NT2/D1 (cell line): Measurements from ENCODE around the gene TRIM46.

ENCODE experiments used
- DNase-seq: peaks from one replicate; pipeline ENCODE4 v3.0.0-alpha.2; 2011; ENCODE audit warnings: low read depth, low spot score
- H3K27me3 ChIP-seq: 2 replicates; pipeline ENCODE4 v1.6.0; 2011; ENCODE audit warnings: mild to moderate bottlenecking; ENCODE audit not compliant: insufficient read length, insufficient read depth
- H3K36me3 ChIP-seq: 2 replicates; pipeline ENCODE4 v1.6.1; 2011; ENCODE audit warnings: mild to moderate bottlenecking, low read length, mixed read lengths; ENCODE audit not compliant: insufficient read depth, insufficient read length
- H3K4me1 ChIP-seq: 2 replicates; pipeline ENCODE4 v1.5.1; 2011; ENCODE audit not compliant: insufficient read depth, insufficient read length
- H3K4me3 ChIP-seq: 2 replicates; pipeline ENCODE4 v1.5.1; 2011; ENCODE audit warnings: low read depth; ENCODE audit not compliant: insufficient read length
- H3K9ac ChIP-seq: 2 replicates; pipeline ENCODE4 v1.6.0; 2011; ENCODE audit warnings: low read depth; ENCODE audit not compliant: insufficient read length
- H3K9me3 ChIP-seq: 2 replicates; pipeline ENCODE4 v1.5.1; 2011; ENCODE audit warnings: mild to moderate bottlenecking, low read length; ENCODE audit not compliant: insufficient read depth
- SUZ12 ChIP-seq: IDR thresholded peaks from 2 replicates; pipeline ENCODE4 v1.6.1; 2011; ENCODE audit not compliant: insufficient read length, insufficient read depth; ENCODE audit errors: extremely low read depth
- YY1 ChIP-seq: IDR thresholded peaks from 2 replicates; pipeline ENCODE4 v1.6.1; 2011; ENCODE audit not compliant: insufficient read length, insufficient read depth
- ZNF274 ChIP-seq: IDR thresholded peaks from 2 replicates; pipeline ENCODE4 v1.6.1; 2011; ENCODE audit warnings: mild to moderate bottlenecking, low read depth, low read length

TRIM46 gene

GRCh38 chr1:155202731-155203515 is 29.3 kb downstream of the TRIM46 start:
- Histone ChIP-seq H3K4me1 (peaks cover 11% of the 10 kb centered on the region), H3K27me3 (no peaks in the 10 kb centered on the region), H3K36me3 (peaks cover 76% of the 10 kb centered on the region), H3K9ac (no peak overlapping the region), H3K9me3 (no peaks in the 10 kb centered on the region), H3K4me3 (no peak overlapping the region)
- TF ChIP-seq YY1: no peak
- TF ChIP-seq ZNF274: no peak
- TF ChIP-seq SUZ12: no peak
- no peak for DNase-seq

- TF ChIP-seq YY1: no peak
- no peak for TF ChIP-seq ZNF274
- no peak for TF ChIP-seq SUZ12
- Histone ChIP-seq H3K4me1 (peaks cover 6% of the 10 kb centered on the region), H3K9ac (no peak overlapping the region), H3K36me3 (peaks cover 59% of the 10 kb centered on the region), H3K4me3 (no peak overlapping the region), H3K27me3 (no peaks in the 10 kb centered on the region), H3K9me3 (no peaks in the 10 kb centered on the region)
- DNase-seq: no peak
These were observed 31.4 kb downstream of the TRIM46 start for GRCh38 chr1:155205035-155205434.

- Histone ChIP-seq H3K4me3 (no peak overlapping the region), H3K9me3 (no peaks in the 10 kb centered on the region), H3K27me3 (no peaks in the 10 kb centered on the region), H3K4me1 (peaks cover 2% of the 10 kb centered on the region), H3K36me3 (peaks cover 59% of the 10 kb centered on the region), H3K9ac (no peak overlapping the region)
- no peak for TF ChIP-seq YY1
- DNase-seq: no peak
These were observed 32.4 kb downstream of the TRIM46 start for GRCh38 chr1:155205969-155206593.

GRCh38 chr1:155206891-155207805 is 33.5 kb downstream of the TRIM46 start:
- peak; percentile 85 for DNase-seq
- TF ChIP-seq SUZ12: no peak
- TF ChIP-seq ZNF274: no peak
- TF ChIP-seq YY1: no peak
- peaks cover 2% of the 10 kb centered on the region for H3K4me1 ChIP-seq
- peaks cover 59% of the 10 kb centered on the region for H3K36me3 ChIP-seq
- no peaks in the 10 kb centered on the region for H3K27me3 ChIP-seq
- H3K9ac ChIP-seq: peak overlapping the region; percentile 95
- H3K9me3 ChIP-seq: no peaks in the 10 kb centered on the region
- H3K4me3 ChIP-seq: peak overlapping the region; percentile 88

GRCh38 chr1:155207806-155208540 is 34.3 kb downstream of the TRIM46 start, which contains the start of gene THBS3:
Gene THBS3, minus strand, starts transcription at chr1:155207897. Its CDS starts 21 bp downstream, at chr1:155207876.
- Histone ChIP-seq H3K9me3 (no peaks in the 10 kb centered on the region), H3K9ac (peak within 1 kb of the TSS; percentile 95), H3K4me3 (peak within 1 kb of the TSS; percentile 88), H3K4me1 (peaks cover 2% of the 10 kb centered on the region), H3K27me3 (no peaks in the 10 kb centered on the region), H3K36me3 (peaks cover 53% of the 10 kb centered on the region)
- TF ChIP-seq YY1: no peak
- TF ChIP-seq SUZ12: no peak
- DNase-seq: peak; percentile 78

- DNase-seq: peak; percentile 92
- peak within 1 kb of the TSS; percentile 95 for H3K9ac ChIP-seq
- no peaks in the 10 kb centered on the region for H3K27me3 ChIP-seq
- no peak for TF ChIP-seq ZNF274
- TF ChIP-seq YY1: peak; percentile 96
- peak within 1 kb of the TSS; percentile 88 for H3K4me3 ChIP-seq
- peaks cover 2% of the 10 kb centered on the region for H3K4me1 ChIP-seq
- H3K36me3 ChIP-seq: peaks cover 46% of the 10 kb centered on the region
- no peaks in the 10 kb centered on the region for H3K9me3 ChIP-seq
These were observed 35.1 kb downstream of the TRIM46 start, which contains the start of gene MTX1 for GRCh38 chr1:155208541-155209311. Gene MTX1, plus strand, starts transcription at chr1:155208695. Its CDS starts 110 bp downstream, at chr1:155208805.
